Urinary bladder (tissue), 4 donors: ENCODE measurements around the gene BBS1. TPM values are rescaled to one million over a fixed set of nuclear protein-coding genes. Genes with fewer than 3 reads are reported as not detected.
"Not testable (repeated sequence)": the region's sequence is repeated elsewhere in the genome, so short reads cannot be mapped to it uniquely, and the experiment has no call there.

ENCODE experiments used
- DNase-seq: peaks from one replicate; pipeline ENCODE4 v3.0.0-alpha.2; 2015; ENCODE audit errors: extremely low spot score
- H3K27ac ChIP-seq: one replicate; pipeline ENCODE4 v1.5.1; 2013; ENCODE audit warnings: low read depth, mild to moderate bottlenecking, moderate library complexity
- H3K36me3 ChIP-seq: one replicate; pipeline ENCODE4 v1.6.1; 2013; ENCODE audit warnings: mild to moderate bottlenecking, moderate library complexity; ENCODE audit not compliant: insufficient read depth
- H3K4me1 ChIP-seq: one replicate; pipeline ENCODE4 v1.6.1; 2013; ENCODE audit warnings: mild to moderate bottlenecking, moderate library complexity; ENCODE audit not compliant: insufficient read depth
- H3K4me3 ChIP-seq: one replicate; pipeline ENCODE4 v1.5.1; 2013; ENCODE audit warnings: low read depth, low read length
- WGBS: extraction: QIAGEN DNeasy Blood & Tissue Kit; methylation state at CpG from one replicate; pipeline ENCODE4 v1.1.7; 2013; 5-methylcytosine and 5-hydroxymethylcytosine counted together
- polyA plus RNA-seq: library from polyadenylated mRNA; stranded (reverse); fragments of 200-250 nt; gene quantifications from one replicate; pipeline ENCODE4 v1.2.3, GENCODE V29; 2013
- total RNA-seq: library from RNA; depleted of rRNA; stranded (reverse); fragments of >200 nt; gene quantifications from one replicate; pipeline ENCODE4 v1.2.3, GENCODE V29; 2014
- donor health status: healthy with polysubstance abuse.
- donor health status: healthy.

Gene BBS1
- total RNA-seq = 40.4 TPM
- 33.3 TPM for polyA plus RNA-seq

GRCh38 chr11:66510271-66510989 lies at the start of gene BBS1:
TSS of gene BBS1 (plus strand) at chr11:66510635. CDS start at chr11:66510660, 25 bp downstream.
- under 1% methylated on average over 31 of the region's 31 CpGs for WGBS
- H3K36me3 ChIP-seq = no peaks in the 10 kb centered on the region
- H3K4me3 ChIP-seq = peak within 1 kb of the TSS; percentile 67
- H3K4me1 ChIP-seq = no peaks in the 10 kb centered on the region
- no peak within 1 kb of the TSS for H3K27ac ChIP-seq
- DNase-seq = peak; percentile 63

- no peak overlapping the region for H3K4me3 ChIP-seq
- no peak for DNase-seq
- H3K36me3 ChIP-seq = no peaks in the 10 kb centered on the region
- H3K4me1 ChIP-seq = no peaks in the 10 kb centered on the region
- no peak overlapping the region for H3K27ac ChIP-seq
Observed at GRCh38 chr11:66462010-66462409, 48.4 kb upstream of the BBS1 start.

- H3K27ac ChIP-seq = no peak overlapping the region
- no peaks in the 10 kb centered on the region for H3K36me3 ChIP-seq
- H3K4me3 ChIP-seq = no peak overlapping the region
- WGBS = 94% methylated on average over 3 of the region's 3 CpGs
- H3K4me1 ChIP-seq = peaks cover 2% of the 10 kb centered on the region
- DNase-seq = no peak
Observed at GRCh38 chr11:66462911-66463310, 47.5 kb upstream of the BBS1 start.

- not testable (repeated sequence) for H3K4me3 ChIP-seq, H3K36me3 ChIP-seq, H3K27ac ChIP-seq, DNase-seq, H3K4me1 ChIP-seq
- WGBS = 87% methylated on average over 5 of the region's 5 CpGs
Observed at GRCh38 chr11:66464116-66464515, 46.3 kb upstream of the BBS1 start.

- Histone ChIP-seq H3K4me3 (no peak overlapping the region), H3K36me3 (no peaks in the 10 kb centered on the region), H3K4me1 (peaks cover 3% of the 10 kb centered on the region), H3K27ac (no peak overlapping the region)
- DNase-seq = no peak
- 81% methylated on average over 1 of the region's 1 CpG for WGBS
Observed at GRCh38 chr11:66464916-66465315, 45.5 kb upstream of the BBS1 start.

GRCh38 chr11:66465373-66466224 lies 44.8 kb upstream of the BBS1 start:
- no peak for DNase-seq
- Histone ChIP-seq H3K4me1 (peaks cover 3% of the 10 kb centered on the region), H3K4me3 (peak overlapping the region; percentile 86), H3K36me3 (no peaks in the 10 kb centered on the region), H3K27ac (no peak overlapping the region)
- WGBS = 43% methylated on average over 19 of the region's 19 CpGs

- peak; percentile 83 for DNase-seq
- peak within 1 kb of the TSS; percentile 86 for H3K4me3 ChIP-seq
- H3K36me3 ChIP-seq = no peaks in the 10 kb centered on the region
- WGBS = 2% methylated on average over 63 of the region's 63 CpGs
- peak within 1 kb of the TSS; percentile 84 for H3K27ac ChIP-seq
- peaks cover 3% of the 10 kb centered on the region for H3K4me1 ChIP-seq
Observed at GRCh38 chr11:66466225-66467033, 44.0 kb upstream of the BBS1 start, which contains the start of gene PELI3. TSS of gene PELI3 (plus strand) at chr11:66466905. CDS start at chr11:66468129, 1,224 bp downstream.

- H3K27ac ChIP-seq = peak overlapping the region; percentile 30
- H3K4me3 ChIP-seq = peak overlapping the region; percentile 86
- DNase-seq = no peak
- H3K36me3 ChIP-seq = no peaks in the 10 kb centered on the region
- peaks cover 3% of the 10 kb centered on the region for H3K4me1 ChIP-seq
- WGBS = 1% methylated on average over 72 of the region's 72 CpGs
Observed at GRCh38 chr11:66467034-66467659, 43.3 kb upstream of the BBS1 start.

- Histone ChIP-seq H3K4me3 (peak overlapping the region; percentile 86), H3K36me3 (no peaks in the 10 kb centered on the region), H3K4me1 (peaks cover 3% of the 10 kb centered on the region), H3K27ac (no peak overlapping the region)
- no peak for DNase-seq
- 48% methylated on average over 6 of the region's 6 CpGs for WGBS
Observed at GRCh38 chr11:66467756-66468155, 42.7 kb upstream of the BBS1 start.

GRCh38 chr11:66468691-66469090 lies 41.7 kb upstream of the BBS1 start:
- 85% methylated on average over 6 of the region's 6 CpGs for WGBS
- H3K27ac ChIP-seq = no peak overlapping the region
- H3K4me3 ChIP-seq = no peak overlapping the region
- peaks cover 3% of the 10 kb centered on the region for H3K4me1 ChIP-seq
- peaks cover 2% of the 10 kb centered on the region for H3K36me3 ChIP-seq
- DNase-seq = no peak

GRCh38 chr11:66469441-66469840 lies 41.0 kb upstream of the BBS1 start:
- Histone ChIP-seq H3K36me3 (peaks cover 2% of the 10 kb centered on the region), H3K4me3 (no peak overlapping the region), H3K4me1 (peaks cover 3% of the 10 kb centered on the region), H3K27ac (no peak overlapping the region)
- WGBS = 81% methylated on average over 1 of the region's 1 CpG
- no peak for DNase-seq

GRCh38 chr11:66470015-66470414 lies 40.4 kb upstream of the BBS1 start:
- 93% methylated on average over 3 of the region's 3 CpGs for WGBS
- H3K27ac ChIP-seq = no peak overlapping the region
- peaks cover 3% of the 10 kb centered on the region for H3K4me1 ChIP-seq
- no peak for DNase-seq
- peaks cover 2% of the 10 kb centered on the region for H3K36me3 ChIP-seq
- no peak overlapping the region for H3K4me3 ChIP-seq

GRCh38 chr11:66471142-66471541 lies 39.3 kb upstream of the BBS1 start:
- WGBS = 96% methylated on average over 16 of the region's 16 CpGs

More at GRCh38 chr11:66471142-66471541, 39.3 kb upstream of the BBS1 start:
- Histone ChIP-seq H3K27ac (no peak overlapping the region), H3K4me3 (no peak overlapping the region), H3K36me3 (peaks cover 2% of the 10 kb centered on the region), H3K4me1 (peaks cover 3% of the 10 kb centered on the region)
- no peak for DNase-seq
